Islet of Langerhans (tissue), 1 donor: ENCODE results near the gene ANKFY1.

Experiments used
- FAIRE-seq: peaks from one replicate; lab custom pipeline; 2011; peaks lifted over from hg19 to GRCh38; lab: Jason Lieb, UNC

ANKFY1 gene

GRCh38 chr17:4263282-4264215 is at the start of gene ANKFY1:
Gene ANKFY1, minus strand, starts transcription at chr17:4263979. Its CDS starts 38 bp downstream, at chr17:4263941.
- FAIRE-seq, result no peak

GRCh38 chr17:4310354-4311060 is 46.7 kb upstream of the ANKFY1 start:
- FAIRE-seq, result no peak

- FAIRE-seq, result no peak
These were observed 46.1 kb upstream of the ANKFY1 start for GRCh38 chr17:4309897-4310296.

- FAIRE-seq, result no peak
These were observed 43.6 kb upstream of the ANKFY1 start for GRCh38 chr17:4307179-4307930.

GRCh38 chr17:4305224-4305623 is 41.4 kb upstream of the ANKFY1 start:
- FAIRE-seq, result no peak

- peak; percentile 60 for FAIRE-seq
These were observed 40.7 kb upstream of the ANKFY1 start for GRCh38 chr17:4304417-4305027.

GRCh38 chr17:4301066-4301465 is 37.3 kb upstream of the ANKFY1 start:
- FAIRE-seq, result no peak

- no peak for FAIRE-seq
These were observed 33.6 kb upstream of the ANKFY1 start for GRCh38 chr17:4297351-4297750.

GRCh38 chr17:4295686-4296085 is 31.9 kb upstream of the ANKFY1 start:
- no peak for FAIRE-seq

GRCh38 chr17:4293572-4293971 is 29.8 kb upstream of the ANKFY1 start:
- no peak for FAIRE-seq

- no peak for FAIRE-seq
These were observed 23.9 kb upstream of the ANKFY1 start for GRCh38 chr17:4287710-4288109.

GRCh38 chr17:4276514-4276913 is 12.7 kb upstream of the ANKFY1 start:
- FAIRE-seq, result no peak

GRCh38 chr17:4272972-4273368 is 9.2 kb upstream of the ANKFY1 start:
- no peak for FAIRE-seq

GRCh38 chr17:4272213-4272971 is 8.6 kb upstream of the ANKFY1 start:
- no peak for FAIRE-seq

- FAIRE-seq, result no peak
These were observed 7.0 kb upstream of the ANKFY1 start for GRCh38 chr17:4270736-4271135.

- no peak for FAIRE-seq
These were observed 6.1 kb upstream of the ANKFY1 start for GRCh38 chr17:4269915-4270314.

GRCh38 chr17:4267402-4267801 is 3.6 kb upstream of the ANKFY1 start:
- no peak for FAIRE-seq

- FAIRE-seq, result no peak
These were observed 2.8 kb upstream of the ANKFY1 start for GRCh38 chr17:4266550-4266949.

GRCh38 chr17:4262703-4263102 is 1.1 kb downstream of the ANKFY1 start:
- FAIRE-seq, result no peak

GRCh38 chr17:4261452-4261851 is 2.3 kb downstream of the ANKFY1 start:
- FAIRE-seq, result no peak

GRCh38 chr17:4258867-4259266 is 4.9 kb downstream of the ANKFY1 start:
- no peak for FAIRE-seq

GRCh38 chr17:4256952-4257351 is 6.8 kb downstream of the ANKFY1 start:
- no peak for FAIRE-seq
